Neuronal stem cell (in vitro differentiated cells): ENCODE measurements around the gene PCDH12.

ENCODE experiments used
- DNase-seq: peaks from one replicate; pipeline ENCODE4 v3.0.0-alpha.2; 2013; ENCODE audit warnings: low spot score
- H2AFZ ChIP-seq: one replicate; pipeline ENCODE4 v1.6.1; 2013; ENCODE audit warnings: mild to moderate bottlenecking, low read length, inconsistent platforms
- H2AK5ac ChIP-seq: 2 replicates; pipeline ENCODE4 v1.6.1; 2013; ENCODE audit warnings: low read depth, mild to moderate bottlenecking, inconsistent platforms, low read length, moderate library complexity, mixed read lengths
- H2BK120ac ChIP-seq: 2 replicates; pipeline ENCODE4 v1.6.1; 2013; ENCODE audit warnings: low read depth, mild to moderate bottlenecking, inconsistent platforms, low read length, moderate library complexity, mixed read lengths
- H2BK12ac ChIP-seq: one replicate; pipeline ENCODE4 v1.6.1; 2013; ENCODE audit warnings: low read length, inconsistent platforms
- H2BK15ac ChIP-seq: 2 replicates; pipeline ENCODE4 v1.6.1; 2013; ENCODE audit warnings: mild to moderate bottlenecking, low read length, inconsistent platforms, mixed read lengths
- H2BK5ac ChIP-seq: one replicate; pipeline ENCODE4 v1.6.1; 2013; ENCODE audit warnings: inconsistent platforms, mild to moderate bottlenecking, low read length, moderate library complexity
- H3K14ac ChIP-seq: one replicate; pipeline ENCODE4 v1.6.1; 2013; ENCODE audit warnings: low read length, inconsistent platforms
- H3K18ac ChIP-seq: 2 replicates; pipeline ENCODE4 v1.6.1; 2013; ENCODE audit warnings: low read length, inconsistent platforms
- H3K23ac ChIP-seq: 2 replicates; pipeline ENCODE4 v1.6.1; 2013; ENCODE audit warnings: low read depth, mild to moderate bottlenecking, mixed read lengths, low read length, inconsistent platforms; ENCODE audit not compliant: poor library complexity
- H3K27ac ChIP-seq: replicated peaks from 3 replicates; pipeline ENCODE4 v1.5.1; 2013; ENCODE audit warnings: low read length, inconsistent platforms
- H3K27me3 ChIP-seq, 3 experiments: 2 replicates each; pipeline ENCODE4 v1.6.1; 2013; ENCODE audit warnings: low read length in 3 of 3, mild to moderate bottlenecking in 2 of 3, inconsistent platforms in 1 of 3, low read depth in 1 of 3, mixed read lengths in 1 of 3, moderate library complexity in 1 of 3; ENCODE audit not compliant: control insufficient read depth in 3 of 3, insufficient read depth in 3 of 3
- H3K36me3 ChIP-seq, 2 donors: replicated peaks in 1 of 2; 2 replicates each; pipeline ENCODE4 v1.6.1; 2013; ENCODE audit warnings: low read length in 2 of 2; ENCODE audit not compliant: control insufficient read depth in 2 of 2, insufficient read depth in 2 of 2
- H3K4ac ChIP-seq: 2 replicates; pipeline ENCODE4 v1.6.1; 2013; ENCODE audit warnings: inconsistent platforms, mild to moderate bottlenecking, low read length, moderate library complexity
- H3K4me1 ChIP-seq, 2 donors: 1 replicate in 1 of 2; 2 replicates in 1 of 2; pipeline ENCODE4 v1.6.1; 2013; ENCODE audit warnings: low read length in 2 of 2, low read depth in 1 of 2; ENCODE audit not compliant: control insufficient read depth in 2 of 2, insufficient read depth in 1 of 2
- H3K4me2 ChIP-seq: one replicate; pipeline ENCODE4 v1.6.1; 2013; ENCODE audit warnings: mild to moderate bottlenecking, low read length, inconsistent platforms; ENCODE audit not compliant: insufficient read depth, poor library complexity, severe bottlenecking
- H3K4me3 ChIP-seq, 2 donors: 2 replicates each; pipeline ENCODE4 v1.5.1; 2013; ENCODE audit warnings: low read length in 2 of 2, mild to moderate bottlenecking in 2 of 2, inconsistent platforms in 1 of 2, moderate library complexity in 1 of 2
- H3K79me1 ChIP-seq: one replicate; pipeline ENCODE4 v1.6.1; 2013; ENCODE audit warnings: low read depth, mild to moderate bottlenecking, inconsistent platforms, low read length, moderate library complexity
- H3K9ac ChIP-seq: one replicate; pipeline ENCODE4 v1.6.1; 2013; ENCODE audit warnings: mild to moderate bottlenecking, low read depth, low read length, inconsistent platforms; ENCODE audit not compliant: poor library complexity
- H3K9me3 ChIP-seq, 2 donors: replicated peaks in 1 of 2; 2 replicates each; pipeline versions ENCODE3 to v1.6.1; 2013; ENCODE audit warnings: low read length in 2 of 2, mild to moderate bottlenecking in 2 of 2, inconsistent platforms in 1 of 2, low read depth in 1 of 2, mixed read lengths in 1 of 2, moderate library complexity in 1 of 2; ENCODE audit not compliant: control insufficient read depth in 2 of 2, insufficient read depth in 1 of 2
- H4K8ac ChIP-seq: one replicate; pipeline ENCODE4 v1.6.1; 2013; ENCODE audit warnings: low read depth, mild to moderate bottlenecking, inconsistent platforms, low read length, moderate library complexity
- H4K91ac ChIP-seq: one replicate; pipeline ENCODE4 v1.6.1; 2013; ENCODE audit warnings: low read length, low read depth, mild to moderate bottlenecking, inconsistent platforms; ENCODE audit not compliant: poor library complexity
- WGBS, 2 donors: extraction: QIAGEN DNeasy Blood & Tissue Kit; methylation state at CpG; one replicate each; pipeline ENCODE4 v1.1.7; 2013; ENCODE audit warnings: missing lambda C conversion rate in 2 of 2, mixed read lengths in 1 of 2; ENCODE audit not compliant: insufficient read length in 2 of 2, insufficient replicate concordance in 1 of 2; ENCODE audit errors: extremely low coverage in 2 of 2; 5-methylcytosine and 5-hydroxymethylcytosine counted together

Gene PCDH12

GRCh38 chr5:141914797-141915196, 43.2 kb downstream of the PCDH12 start:
- DNase-seq = no peak
- no CpG with 5 or more reads among the region's 3 CpGs for WGBS, 2 donors
- no peaks in the 10 kb centered on the region for H3K36me3 ChIP-seq
- H3K9ac ChIP-seq = no peak overlapping the region
- no peak overlapping the region for H3K4ac ChIP-seq
- H2BK120ac ChIP-seq = no peak overlapping the region
- no peaks in the 10 kb centered on the region for H3K79me1 ChIP-seq
- no peak overlapping the region for H3K23ac ChIP-seq
- H2AK5ac ChIP-seq = no peak overlapping the region
- H2BK12ac ChIP-seq = no peak overlapping the region
- no peak overlapping the region for H3K4me3 ChIP-seq
- H2AFZ ChIP-seq = no peak overlapping the region
- no peak overlapping the region for H2BK15ac ChIP-seq
- H2BK5ac ChIP-seq = no peak overlapping the region
- no peak overlapping the region for H3K14ac ChIP-seq
- no peak overlapping the region for H3K18ac ChIP-seq
- H3K27me3 ChIP-seq = peaks cover 0 to 22% (median 8%) of the 10 kb centered on the region in 3 experiments
- H3K4me2 ChIP-seq = no peak overlapping the region
- H4K91ac ChIP-seq = no peak overlapping the region
- no peaks in the 10 kb centered on the region for H3K9me3 ChIP-seq
- H3K4me1 ChIP-seq = peaks cover 8 to 9% of the 10 kb centered on the region in 2 donors
- no peak overlapping the region for H4K8ac ChIP-seq
- no peak overlapping the region for H3K27ac ChIP-seq

GRCh38 chr5:141914199-141914743, 43.7 kb downstream of the PCDH12 start:
- Histone ChIP-seq H2BK15ac (peak overlapping the region; percentile 75), H4K8ac (no peak overlapping the region), H3K36me3 (no peaks in the 10 kb centered on the region), H3K27me3 (peaks cover 0 to 22% (median 8%) of the 10 kb centered on the region in 3 experiments), H3K4ac (no peak overlapping the region), H2AFZ (peak overlapping the region; percentile 86), H3K4me2 (peak overlapping the region; percentile 60), H3K18ac (peak overlapping the region; percentile 89), H3K9me3 (no peaks in the 10 kb centered on the region), H3K23ac (peak overlapping the region; percentile 56), H2BK120ac (no peak overlapping the region), H2AK5ac (no peak overlapping the region), H3K27ac (no peak overlapping the region), H3K14ac (no peak overlapping the region), H3K9ac (peak overlapping the region; percentile 45), H2BK12ac (no peak overlapping the region), H3K4me3 (peak overlapping the region in 1 of 2 donors; percentile 29), H3K79me1 (no peaks in the 10 kb centered on the region), H2BK5ac (no peak overlapping the region), H3K4me1 (peaks cover 8 to 9% of the 10 kb centered on the region in 2 donors), H4K91ac (peak overlapping the region; percentile 40)
- no CpG with 5 or more reads among the region's 40 CpGs for WGBS, 2 donors
- DNase-seq = peak; percentile 36

GRCh38 chr5:141913560-141914198, 44.3 kb downstream of the PCDH12 start:
- no peak overlapping the region for H2AK5ac ChIP-seq
- peaks cover 8 to 9% of the 10 kb centered on the region in 2 donors for H3K4me1 ChIP-seq
- peak overlapping the region in 1 of 2 donors; percentile 29 for H3K4me3 ChIP-seq
- no peak overlapping the region for H2BK12ac ChIP-seq
- H3K4me2 ChIP-seq = peak overlapping the region; percentile 60
- no CpG with 5 or more reads among the region's 16 CpGs for WGBS, 2 donors
- H4K8ac ChIP-seq = no peak overlapping the region
- peak overlapping the region; percentile 89 for H3K18ac ChIP-seq
- no peaks in the 10 kb centered on the region for H3K36me3 ChIP-seq
- peaks cover 0 to 22% (median 8%) of the 10 kb centered on the region in 3 experiments for H3K27me3 ChIP-seq
- no peak overlapping the region for H2BK5ac ChIP-seq
- H3K9ac ChIP-seq = no peak overlapping the region
- peak overlapping the region; percentile 75 for H2BK15ac ChIP-seq
- no peak overlapping the region for H3K14ac ChIP-seq
- no peak overlapping the region for H3K27ac ChIP-seq
- H3K79me1 ChIP-seq = no peaks in the 10 kb centered on the region
- peak overlapping the region; percentile 86 for H2AFZ ChIP-seq
- no peak for DNase-seq
- no peaks in the 10 kb centered on the region for H3K9me3 ChIP-seq
- no peak overlapping the region for H4K91ac ChIP-seq
- no peak overlapping the region for H3K23ac ChIP-seq
- H2BK120ac ChIP-seq = no peak overlapping the region
- no peak overlapping the region for H3K4ac ChIP-seq

GRCh38 chr5:141910271-141910673, 47.7 kb downstream of the PCDH12 start:
- H3K79me1 ChIP-seq = no peaks in the 10 kb centered on the region
- no CpG with 5 or more reads among the region's 2 CpGs for WGBS, 2 donors
- H2AFZ ChIP-seq = no peak overlapping the region
- H3K27ac ChIP-seq = no peak overlapping the region
- H2BK15ac ChIP-seq = no peak overlapping the region
- no peak overlapping the region for H3K4me2 ChIP-seq
- no peak overlapping the region for H3K4me3 ChIP-seq
- H4K8ac ChIP-seq = no peak overlapping the region
- no peak overlapping the region for H3K23ac ChIP-seq
- no peak overlapping the region for H3K18ac ChIP-seq
- H3K27me3 ChIP-seq = peaks cover 0 to 8% (median 6%) of the 10 kb centered on the region in 3 experiments
- DNase-seq = no peak
- H3K4ac ChIP-seq = no peak overlapping the region
- H3K36me3 ChIP-seq = no peaks in the 10 kb centered on the region
- H3K9me3 ChIP-seq = no peaks in the 10 kb centered on the region
- no peak overlapping the region for H2AK5ac ChIP-seq
- H3K4me1 ChIP-seq = peaks cover 5 to 9% of the 10 kb centered on the region in 2 donors
- H3K14ac ChIP-seq = no peak overlapping the region
- no peak overlapping the region for H4K91ac ChIP-seq
- H3K9ac ChIP-seq = no peak overlapping the region
- no peak overlapping the region for H2BK12ac ChIP-seq
- no peak overlapping the region for H2BK120ac ChIP-seq
- no peak overlapping the region for H2BK5ac ChIP-seq
